NCI-H774 (cell line): ENCODE data around the gene RP9.

ENCODE experiments used
- DNase-seq: peaks from one replicate; lab custom pipeline; 2025; lab: John Stamatoyannopoulos, UW

Gene RP9, protein sequence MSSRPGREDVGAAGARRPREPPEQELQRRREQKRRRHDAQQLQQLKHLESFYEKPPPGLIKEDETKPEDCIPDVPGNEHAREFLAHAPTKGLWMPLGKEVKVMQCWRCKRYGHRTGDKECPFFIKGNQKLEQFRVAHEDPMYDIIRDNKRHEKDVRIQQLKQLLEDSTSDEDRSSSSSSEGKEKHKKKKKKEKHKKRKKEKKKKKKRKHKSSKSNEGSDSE

DNA sequence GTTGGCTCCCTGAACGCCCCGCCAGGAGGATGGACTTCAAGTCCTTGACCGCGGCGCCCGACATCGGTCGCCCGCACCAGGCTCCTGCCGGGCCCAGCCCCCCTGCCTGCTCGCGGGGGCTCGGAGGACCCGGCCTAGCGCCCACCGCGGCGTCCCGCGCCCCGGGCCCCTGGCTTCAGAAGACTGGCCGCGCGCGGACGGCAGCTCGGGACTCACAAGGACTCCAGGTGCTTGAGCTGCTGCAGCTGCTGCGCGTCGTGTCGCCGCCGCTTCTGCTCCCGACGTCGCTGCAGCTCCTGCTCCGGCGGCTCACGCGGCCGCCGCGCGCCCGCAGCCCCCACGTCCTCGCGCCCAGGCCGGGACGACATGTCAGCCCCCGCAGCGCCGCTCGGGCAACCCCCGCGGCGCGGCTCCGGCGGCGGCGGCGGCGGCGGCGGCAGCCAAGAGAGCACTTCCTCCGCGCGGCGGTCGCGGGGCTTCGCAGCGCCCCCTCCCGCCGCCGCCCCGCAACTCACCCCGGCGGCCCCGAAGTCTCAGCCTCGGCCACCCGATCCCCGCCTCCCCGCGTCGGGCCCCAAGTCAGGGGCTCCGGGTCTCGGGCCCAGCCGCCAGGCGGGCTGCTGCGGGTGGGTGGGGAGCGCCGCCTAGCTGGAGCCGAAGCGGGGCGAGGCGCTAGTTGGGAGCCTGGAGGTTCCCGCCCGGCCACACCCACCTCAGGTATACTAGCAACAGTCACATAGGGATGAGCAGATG is at the start of gene RP9:
Gene RP9, minus strand, starts transcription at position 400 of the 753 bp plus-strand sequence. Its CDS starts 32 bp downstream, at position 368.
- peak; percentile 66 for DNase-seq

DNA sequence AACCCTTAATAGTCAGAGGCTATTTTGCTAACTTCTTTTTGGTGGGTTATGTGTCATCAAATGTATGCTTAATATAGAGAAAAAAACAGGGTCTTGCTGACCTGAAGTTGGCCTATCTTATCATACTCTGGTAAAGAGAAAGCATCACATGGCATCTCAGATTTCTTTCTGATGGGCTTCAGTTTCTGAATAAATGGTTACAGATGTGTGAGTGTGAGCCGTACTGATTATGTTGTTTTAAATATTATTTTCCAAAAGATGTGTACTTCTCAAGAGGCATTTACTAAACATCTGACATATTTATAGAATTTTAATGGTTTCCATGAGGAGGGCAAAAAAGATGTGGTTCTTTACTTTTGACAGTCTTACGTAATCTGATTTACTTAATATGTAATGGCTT is 48.6 kb upstream of the RP9 start:
- no peak for DNase-seq

DNA sequence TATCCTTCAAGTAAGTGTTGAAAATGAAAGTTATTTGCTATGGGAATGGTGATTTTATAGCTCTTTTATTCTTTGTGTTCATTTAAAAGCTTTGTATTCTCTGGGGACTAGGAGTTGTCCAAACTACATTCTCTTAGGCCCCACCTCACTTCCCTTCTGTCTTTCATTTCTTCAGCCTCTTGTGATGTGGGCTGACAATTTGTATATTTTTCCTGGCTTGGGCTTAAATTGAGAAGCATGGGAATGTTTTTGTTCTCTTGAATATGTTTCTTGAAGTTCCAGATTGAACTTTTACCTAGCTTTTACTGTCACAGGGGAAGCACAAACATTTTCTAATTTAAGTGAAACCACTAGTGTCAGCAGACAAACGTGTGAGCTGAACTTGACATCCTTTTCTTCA is 48.1 kb upstream of the RP9 start:
- no peak for DNase-seq

DNA sequence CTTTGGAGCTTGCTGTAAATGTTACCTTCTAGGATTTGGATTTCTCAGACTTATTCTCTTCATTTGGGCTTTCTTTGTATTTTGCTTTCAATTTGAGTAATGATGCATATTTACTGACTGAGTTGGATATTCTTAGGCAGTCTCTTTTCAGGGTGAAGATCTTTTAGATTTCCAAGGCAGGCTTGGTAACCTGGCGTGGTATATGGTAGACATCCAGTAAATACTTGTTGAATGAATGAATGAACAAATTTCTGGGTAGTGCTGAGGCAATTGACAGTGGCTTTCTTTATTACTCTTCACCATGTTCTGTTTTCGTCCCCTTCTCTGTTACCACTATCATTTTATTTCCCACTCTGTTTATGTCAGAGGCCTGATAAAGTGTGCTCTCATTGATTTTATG is 47.2 kb upstream of the RP9 start:
- no peak for DNase-seq

DNA sequence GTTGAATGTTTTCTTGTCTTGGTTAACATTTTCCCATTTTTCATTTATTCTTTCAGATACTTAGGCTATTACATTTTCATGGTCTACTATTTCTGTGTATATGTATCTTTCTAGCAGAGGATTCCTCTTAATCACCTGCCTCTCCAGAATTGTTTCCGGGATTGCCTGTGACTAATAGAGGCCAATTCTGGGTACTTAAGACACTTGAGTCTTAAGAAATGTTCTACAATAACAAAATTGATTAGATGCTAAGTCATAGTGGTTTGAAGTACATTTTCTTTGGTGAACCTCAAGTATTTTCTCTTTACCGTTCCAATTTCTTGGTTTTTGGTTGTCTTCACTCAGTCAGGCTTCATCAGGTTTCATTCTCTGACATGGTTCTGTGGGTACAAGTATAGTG is 46.6 kb upstream of the RP9 start:
- no peak for DNase-seq

DNA sequence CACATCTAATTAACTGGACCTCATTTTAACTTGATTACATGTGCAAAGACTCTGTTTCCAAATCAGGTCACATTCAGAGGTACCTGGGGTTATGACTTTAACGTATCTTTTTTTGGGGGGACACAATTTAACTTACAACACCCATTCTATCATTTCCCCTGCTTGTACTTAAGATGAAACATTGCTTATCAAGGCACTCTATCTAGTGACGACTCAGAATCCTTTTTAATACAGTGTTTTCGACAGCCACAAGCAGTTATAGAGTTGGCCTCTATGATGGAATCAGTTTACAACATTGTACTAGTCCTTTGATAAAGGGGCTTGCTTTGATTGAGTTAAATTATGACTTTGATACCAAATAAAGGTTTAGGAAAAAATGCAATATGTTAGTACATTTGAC is 42.9 kb upstream of the RP9 start:
- DNase-seq, result no peak

DNA sequence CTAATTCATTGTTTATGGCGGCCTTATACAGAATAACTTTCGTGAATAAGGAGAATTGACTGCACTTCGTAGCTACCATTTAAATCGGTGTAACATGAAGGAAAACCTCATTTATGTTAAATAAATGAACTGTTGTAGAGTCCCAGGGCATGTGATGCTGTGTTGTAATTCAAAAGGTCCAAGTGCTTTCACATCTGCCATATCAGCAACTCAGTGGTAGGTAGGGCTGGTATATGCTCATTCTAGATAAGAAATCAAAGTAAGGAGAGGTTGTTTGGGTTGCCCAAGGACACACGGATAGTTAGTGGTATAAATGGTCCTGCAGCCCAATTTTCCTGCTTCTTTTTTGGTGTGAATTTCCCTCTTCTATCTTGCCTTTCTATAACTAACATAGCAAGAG is 36.0 kb upstream of the RP9 start:
- no peak for DNase-seq

DNA sequence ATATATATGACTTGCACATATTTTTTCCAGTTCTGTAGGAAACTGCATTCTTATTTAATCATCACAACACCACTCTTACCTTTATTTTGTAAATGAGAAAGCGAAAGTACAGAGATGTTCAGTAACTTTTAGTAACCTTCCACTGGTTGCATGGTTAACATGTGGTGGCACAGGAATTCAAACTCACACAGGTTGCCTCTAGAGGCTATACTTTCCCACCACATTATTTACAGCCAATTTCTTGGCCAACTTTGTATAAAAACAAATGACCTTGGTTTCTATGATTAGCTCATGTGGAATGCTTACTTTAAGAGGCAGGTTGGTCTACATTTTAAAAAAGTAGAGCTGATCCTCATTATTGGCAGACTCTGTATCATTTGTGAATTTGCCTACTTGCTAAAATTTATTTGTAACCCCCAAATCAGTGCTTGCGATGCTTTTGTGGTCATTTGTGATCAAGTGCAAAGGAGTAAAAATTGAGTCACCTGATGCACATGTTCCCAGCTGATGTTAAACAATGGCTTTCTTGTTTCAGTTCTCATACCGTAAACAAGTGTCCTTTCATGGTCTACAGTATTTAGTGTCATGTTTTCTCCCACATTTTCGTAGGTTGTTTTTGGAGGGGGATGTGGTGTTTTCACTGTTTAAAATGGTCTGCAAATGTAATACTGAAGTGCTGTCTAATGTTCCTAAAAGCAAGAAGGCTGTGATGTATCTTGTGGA is 35.0 kb upstream of the RP9 start:
- DNase-seq, result no peak

DNA sequence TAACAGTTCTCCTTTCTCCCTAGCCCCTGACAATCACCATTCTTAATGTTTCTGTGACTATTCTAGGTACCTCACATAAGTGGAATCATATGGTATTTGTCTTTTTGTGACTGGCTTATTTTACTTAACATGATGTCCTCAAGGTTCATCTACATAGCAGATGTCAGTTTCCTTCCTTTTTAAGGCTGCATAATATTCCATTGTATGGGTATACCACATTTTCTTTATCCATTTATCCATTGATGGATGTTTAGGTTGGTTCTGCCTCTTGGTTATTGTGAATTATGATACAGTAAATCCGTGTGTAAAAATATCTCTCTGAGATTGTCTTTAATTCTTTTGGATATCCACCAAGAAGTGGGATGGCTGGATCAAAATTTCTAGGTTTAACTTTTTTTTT is 33.4 kb upstream of the RP9 start:
- no peak for DNase-seq

DNA sequence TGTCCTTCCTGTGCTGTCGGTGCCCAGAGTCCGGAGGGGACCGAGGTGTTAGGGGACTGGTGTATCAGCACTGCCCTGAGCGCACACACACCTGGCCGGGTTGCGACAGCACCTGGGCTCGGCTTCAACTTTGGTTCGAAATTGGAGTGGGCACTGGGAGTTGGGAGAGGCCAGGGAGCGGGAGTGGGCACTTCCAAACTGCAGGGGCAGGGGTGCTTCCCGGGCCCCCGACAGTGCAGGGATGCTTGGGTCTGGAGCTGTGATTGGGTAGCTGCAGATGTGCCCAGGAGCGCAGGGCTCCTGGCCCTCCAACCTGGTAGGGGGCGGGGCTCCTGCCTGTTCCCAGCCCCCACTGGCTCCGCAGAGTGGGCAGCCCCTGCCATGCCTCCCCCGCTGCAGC is 27.9 kb upstream of the RP9 start:
- no peak for DNase-seq

DNA sequence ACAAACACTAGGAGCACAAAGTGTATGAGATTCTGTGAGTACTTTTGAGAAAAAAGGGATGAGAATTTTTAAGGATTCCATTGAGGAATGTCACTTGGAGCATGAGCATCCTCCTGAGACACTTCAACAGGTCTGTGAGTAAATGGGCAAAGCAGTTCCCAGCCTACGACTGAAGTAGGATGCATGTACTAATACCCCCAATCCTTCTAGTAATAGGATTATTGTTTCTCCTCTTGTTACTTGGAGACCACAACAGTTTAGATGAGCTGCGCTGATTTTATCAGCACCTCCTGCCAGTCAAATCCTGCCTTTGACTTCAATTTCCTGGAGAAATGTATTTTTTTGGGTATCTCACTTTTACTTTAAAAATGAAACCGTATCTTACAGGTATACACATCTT is 21.0 kb upstream of the RP9 start:
- no peak for DNase-seq

DNA sequence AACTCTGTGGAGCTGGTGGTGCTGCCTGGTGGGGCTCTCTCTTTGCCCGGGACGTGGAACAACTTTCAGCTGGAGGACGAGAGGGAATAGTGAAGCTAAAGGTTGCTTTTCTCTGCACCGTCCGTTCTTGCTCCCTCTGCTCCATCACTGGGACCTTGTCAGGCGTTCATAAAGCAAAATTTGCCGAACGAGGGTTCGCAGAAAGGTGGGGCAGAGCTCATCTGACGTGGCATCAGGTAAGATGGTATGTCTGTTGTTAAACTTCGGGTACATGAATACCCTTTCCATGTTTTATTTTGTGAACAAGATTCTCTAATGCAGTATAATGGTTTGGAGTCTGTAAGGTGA is 20.6 kb upstream of the RP9 start:
- DNase-seq, result no peak

DNA sequence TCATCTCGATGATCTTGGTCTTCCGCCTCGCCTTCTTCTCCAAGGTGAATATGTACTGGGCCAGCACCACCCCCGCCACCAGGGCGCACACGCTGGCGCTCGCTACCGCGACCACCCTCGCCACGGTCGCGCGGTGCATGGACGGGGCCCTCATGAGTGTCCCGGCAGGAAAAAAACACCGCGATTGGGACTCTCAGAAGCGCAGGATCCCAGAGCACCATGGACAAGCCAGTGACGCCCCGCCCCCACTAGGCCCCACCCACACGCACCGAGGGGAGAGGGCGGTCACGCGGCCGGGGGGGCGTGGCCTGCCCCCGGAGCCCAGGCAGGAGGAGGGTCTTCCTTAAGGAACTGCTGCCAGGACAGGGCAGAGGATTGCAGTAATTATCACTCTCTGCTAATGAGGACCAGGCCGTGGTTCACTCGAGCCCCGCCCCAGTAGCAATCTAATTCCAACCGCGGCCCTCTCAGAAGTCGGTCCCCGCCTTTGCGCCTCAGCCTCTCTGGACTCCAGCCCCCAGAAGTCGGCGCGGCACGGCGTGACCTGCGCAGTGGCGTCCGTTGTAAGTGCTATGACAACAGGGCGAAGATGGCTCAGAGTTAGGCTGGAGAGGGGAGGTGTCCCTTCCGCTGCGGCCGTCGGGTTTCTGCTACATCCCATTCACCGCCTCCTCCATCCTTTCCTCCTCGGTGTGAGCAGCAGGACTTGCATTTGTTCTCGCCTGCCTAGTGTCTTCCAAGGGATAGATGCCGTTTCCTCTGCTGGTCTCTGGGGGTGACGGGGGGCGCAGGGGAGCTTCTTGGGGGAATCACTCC is 20.0 kb upstream of the RP9 start, which contains the start of gene BBS9:
Gene BBS9, plus strand, starts transcription at position 575 of the 816 bp plus-strand sequence. CDS start 16,689 bp downstream, outside the sequence.
- peak; percentile 95 for DNase-seq

DNA sequence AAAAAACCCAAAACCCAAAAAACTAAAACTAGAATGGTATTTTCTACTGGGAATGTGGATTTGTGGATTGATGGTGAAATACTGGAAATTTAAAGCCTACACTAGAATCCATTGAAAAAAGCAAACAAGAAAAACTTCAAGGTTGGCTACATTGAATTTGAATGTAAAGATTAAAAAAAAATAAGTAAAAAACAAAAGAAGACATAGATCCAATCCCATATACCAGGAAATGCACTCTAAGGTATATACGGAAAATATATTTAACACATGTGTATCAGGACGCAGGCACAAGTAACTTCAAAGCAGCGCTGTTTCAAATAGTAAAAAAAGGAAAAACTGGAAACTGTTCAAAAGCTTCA is 19.4 kb upstream of the RP9 start:
- DNase-seq, result no peak

DNA sequence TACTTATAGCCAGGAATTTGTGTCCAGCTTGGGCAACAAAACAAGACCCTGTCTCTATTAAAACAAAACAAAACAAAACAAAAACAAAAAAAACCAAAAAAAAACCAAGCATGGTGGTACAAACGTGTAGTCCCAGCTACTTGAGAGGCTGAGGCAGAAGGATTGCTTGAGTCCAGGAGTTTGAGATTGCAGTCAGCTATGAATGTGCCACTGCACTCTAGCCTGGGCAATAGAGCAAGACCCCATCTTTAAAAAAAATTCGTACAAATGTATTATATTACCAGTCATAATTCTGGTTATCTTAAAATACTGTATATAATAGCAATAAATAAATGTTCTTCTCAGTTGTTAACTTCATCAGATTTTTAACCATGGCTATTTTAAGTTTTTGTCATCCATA is 17.9 kb upstream of the RP9 start:
- no peak for DNase-seq

DNA sequence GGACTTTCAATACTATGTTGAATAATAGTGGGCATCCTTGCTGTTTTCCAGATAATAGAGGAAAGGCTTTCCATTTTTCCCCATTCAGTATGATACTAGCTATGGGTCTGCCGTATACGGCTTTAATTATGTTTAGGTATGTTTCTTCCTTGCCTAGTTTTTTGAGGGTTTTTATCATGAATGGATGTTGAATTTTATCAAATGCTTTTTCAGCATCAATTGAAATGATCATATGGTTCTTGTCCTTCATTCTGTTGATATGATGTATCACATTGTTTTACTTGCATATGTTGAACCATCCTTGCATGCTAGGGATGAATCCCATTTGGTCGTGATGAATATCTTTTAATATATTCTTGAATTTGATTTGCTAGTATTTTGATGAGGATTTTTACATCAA is 9.2 kb upstream of the RP9 start:
- DNase-seq, result no peak

DNA sequence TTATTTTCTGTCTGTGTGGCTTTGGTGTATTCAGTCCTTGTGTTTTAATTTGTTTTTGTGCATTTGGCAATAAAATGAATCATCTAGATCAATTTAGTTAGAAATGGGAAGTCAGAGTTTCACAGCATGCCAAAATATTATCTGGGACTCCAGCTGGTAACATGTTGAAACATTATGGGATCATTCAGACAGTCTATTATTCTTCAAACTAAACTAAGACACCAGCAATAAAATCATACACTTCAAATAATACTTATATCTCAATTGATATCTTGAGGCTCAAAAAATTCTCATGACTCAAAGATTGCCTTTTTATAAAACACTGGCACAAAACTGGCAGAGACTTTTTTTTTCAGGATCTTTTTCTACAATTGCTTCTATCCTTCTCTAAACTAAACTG is 5.8 kb upstream of the RP9 start:
- no peak for DNase-seq

DNA sequence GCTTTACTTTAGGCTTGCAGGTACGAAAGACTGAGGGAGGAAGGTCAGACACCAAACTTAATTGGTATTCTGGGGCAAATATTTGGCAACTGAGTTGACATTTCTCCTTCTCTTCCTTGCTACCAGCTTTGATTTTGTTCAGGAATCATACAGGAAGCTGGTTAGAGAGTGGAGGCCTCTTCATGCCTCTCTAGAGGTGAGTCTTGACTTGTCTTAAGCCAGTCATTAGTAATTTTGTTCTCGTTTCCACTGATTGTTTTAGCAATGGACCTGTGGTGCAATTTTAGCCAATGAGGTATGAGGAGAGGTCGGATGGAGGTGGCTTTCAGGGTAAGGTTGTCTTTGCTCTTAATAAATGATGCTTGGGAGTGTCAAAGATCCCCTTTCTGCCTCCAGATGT is 2.4 kb upstream of the RP9 start:
- no peak for DNase-seq

DNA sequence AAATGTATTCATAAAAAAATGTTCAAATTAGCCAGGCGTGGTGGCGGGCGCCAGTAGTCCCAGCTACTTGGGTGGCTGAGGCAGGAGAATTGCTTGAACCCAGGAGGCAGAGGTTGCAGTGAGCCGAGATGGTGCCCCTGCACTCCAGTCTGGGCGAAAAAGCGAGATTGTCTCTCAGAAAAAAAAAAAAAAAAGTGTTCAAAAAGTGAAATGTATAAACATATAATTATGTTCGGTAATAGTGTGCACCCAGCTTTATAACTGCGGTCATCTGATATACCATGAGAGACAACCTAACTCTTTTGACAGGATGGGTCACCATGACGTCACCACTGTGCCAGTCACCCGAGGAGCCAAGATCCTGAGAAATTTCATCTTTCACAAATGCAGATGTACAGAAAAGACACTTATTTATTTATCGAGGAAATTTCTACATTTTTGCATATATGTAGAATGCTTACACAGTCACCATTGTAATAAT is 594 bp upstream of the RP9 start:
- no peak for DNase-seq

DNA sequence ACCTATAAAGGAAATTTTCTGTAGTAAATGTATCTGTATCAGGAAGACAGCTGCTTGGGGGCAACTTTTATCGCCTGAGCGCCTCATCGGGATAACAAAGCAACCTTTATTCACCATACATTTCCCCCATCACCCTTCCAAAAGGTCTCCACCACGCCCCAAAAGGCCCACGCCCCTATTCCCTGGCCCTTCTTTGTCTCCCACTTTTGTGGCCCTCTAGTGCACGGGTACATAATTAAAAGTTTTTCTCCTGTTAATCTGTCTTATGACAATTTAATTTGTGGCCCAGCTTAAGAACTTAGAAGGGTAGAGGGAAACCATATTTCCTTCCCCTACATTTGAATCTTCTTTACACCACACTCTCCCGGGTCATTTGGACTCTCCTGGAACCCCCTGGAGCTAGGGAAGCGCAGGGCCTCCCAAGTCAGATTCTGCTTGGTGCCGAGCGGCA is 625 bp downstream of the RP9 start:
- no peak for DNase-seq

DNA sequence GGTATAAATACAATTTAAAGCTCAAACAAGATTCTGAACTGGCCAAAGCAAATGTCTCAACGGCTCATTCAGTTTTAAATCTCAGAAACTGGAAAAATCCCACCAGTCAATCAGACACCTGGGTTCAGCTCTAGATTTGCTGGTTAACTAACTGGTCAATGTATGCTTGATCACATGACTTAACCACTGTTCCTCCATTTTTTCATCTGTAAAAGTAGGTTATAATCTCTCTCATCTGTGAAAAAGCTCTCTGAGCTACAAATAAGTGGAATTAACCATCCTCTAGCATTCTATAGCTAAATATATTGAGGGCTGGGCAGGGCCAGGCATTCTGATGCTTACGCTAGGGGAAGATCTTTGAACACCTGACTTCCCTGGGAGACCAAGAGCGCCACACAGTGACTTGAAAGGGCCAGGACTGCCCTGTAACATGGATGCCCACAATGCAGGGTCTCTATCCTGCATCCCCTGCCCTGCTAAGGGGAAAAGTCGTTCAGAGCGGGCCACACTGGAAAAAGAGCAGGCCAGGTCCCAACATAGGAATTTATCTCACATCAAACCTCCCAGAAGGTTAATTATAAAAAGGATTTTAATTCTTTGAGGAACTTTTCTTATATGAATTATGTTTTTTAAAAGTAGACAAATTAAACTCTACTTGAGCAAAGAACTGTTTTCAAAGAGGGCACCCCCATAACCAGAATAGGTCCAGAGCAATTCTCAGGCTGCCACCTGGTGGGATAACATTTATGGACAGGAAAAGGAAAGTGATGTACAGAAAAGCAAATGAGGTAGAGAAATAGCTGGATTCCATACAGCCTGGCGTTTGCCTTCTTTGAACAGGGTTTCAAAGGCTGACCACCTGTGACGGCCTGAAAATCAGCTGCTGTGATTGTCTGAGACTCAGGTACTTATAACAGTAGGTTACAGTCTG is 1.8 kb downstream of the RP9 start:
- no peak for DNase-seq
